Measurements from ENCODE around the gene SPATA24.

DNA sequence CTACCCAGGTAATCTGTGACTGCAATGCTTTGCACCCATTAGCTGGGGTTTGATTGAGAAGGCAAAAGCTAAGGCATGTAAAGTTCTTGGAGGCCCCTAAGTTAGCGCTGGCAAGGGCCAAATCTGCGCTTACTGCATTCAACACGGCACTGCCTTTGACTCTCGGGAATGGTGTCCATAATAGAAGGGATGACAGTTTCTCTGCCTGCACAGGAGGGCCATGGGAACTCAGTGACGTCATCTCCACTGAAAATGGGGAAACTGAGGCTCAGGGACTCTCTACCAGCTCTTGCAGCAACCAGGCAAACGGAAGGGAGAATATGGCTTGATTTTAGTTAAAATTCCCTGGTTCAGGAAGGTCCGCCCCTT lies 487 bp downstream of the SPATA24 start:
- TF ChIP-seq POLR2A (IDR thresholded peaks at IDR 0.05) (no peak), POLR2AphosphoS5 (IDR thresholded peaks at IDR 0.05) (no peak), EP300 (IDR thresholded peaks at IDR 0.05) (no peak)
- TF ChIP-seq, protein P1, sequence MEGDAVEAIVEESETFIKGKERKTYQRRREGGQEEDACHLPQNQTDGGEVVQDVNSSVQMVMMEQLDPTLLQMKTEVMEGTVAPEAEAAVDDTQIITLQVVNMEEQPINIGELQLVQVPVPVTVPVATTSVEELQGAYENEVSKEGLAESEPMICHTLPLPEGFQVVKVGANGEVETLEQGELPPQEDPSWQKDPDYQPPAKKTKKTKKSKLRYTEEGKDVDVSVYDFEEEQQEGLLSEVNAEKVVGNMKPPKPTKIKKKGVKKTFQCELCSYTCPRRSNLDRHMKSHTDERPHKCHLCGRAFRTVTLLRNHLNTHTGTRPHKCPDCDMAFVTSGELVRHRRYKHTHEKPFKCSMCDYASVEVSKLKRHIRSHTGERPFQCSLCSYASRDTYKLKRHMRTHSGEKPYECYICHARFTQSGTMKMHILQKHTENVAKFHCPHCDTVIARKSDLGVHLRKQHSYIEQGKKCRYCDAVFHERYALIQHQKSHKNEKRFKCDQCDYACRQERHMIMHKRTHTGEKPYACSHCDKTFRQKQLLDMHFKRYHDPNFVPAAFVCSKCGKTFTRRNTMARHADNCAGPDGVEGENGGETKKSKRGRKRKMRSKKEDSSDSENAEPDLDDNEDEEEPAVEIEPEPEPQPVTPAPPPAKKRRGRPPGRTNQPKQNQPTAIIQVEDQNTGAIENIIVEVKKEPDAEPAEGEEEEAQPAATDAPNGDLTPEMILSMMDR (IDR thresholded peaks at IDR 0.05) = no peak
